ENCODE results near the gene TMEM248. TPM values are rescaled to one million over a fixed set of nuclear protein-coding genes. Genes with fewer than 3 reads are reported as not detected.

Gene TMEM248
- total and polyA plus RNA-seq, 2 donors (not counting 1 experiment from before 2014, with no cell fraction given): 114 to 131 TPM

- TF ChIP-seq CTCF (IDR thresholded peaks at IDR 0.05) (no peak), EZH2 (IDR thresholded peaks at IDR 0.05; ENCODE audit: borderline replicate concordance, insufficient read depth, low read depth, low read length, poor library complexity, severe bottlenecking) (no peak)
- Mint-ChIP-seq H3K4me3 (no peak overlapping the region), H3K27ac (no peak overlapping the region), H3K9me3 (ENCODE audit: insufficient read depth) (no peaks in the 10 kb centered on the region), H3K4me1 (no peaks in the 10 kb centered on the region), H3K27me3 (no peaks in the 10 kb centered on the region)
- Histone ChIP-seq H3K9ac (ENCODE audit: low read length) (no peak overlapping the region), H3K36me3 (replicated peaks in 1 of 2; ENCODE audit: control extremely low read depth in 1 of 2, control insufficient read depth in 1 of 2, extremely low read depth in 1 of 2, insufficient read depth in 2 of 2, low read length in 1 of 2) (peaks cover 0 to 44% of the 10 kb centered on the region in 2 experiments), H3K4me2 (replicated peaks; ENCODE audit: low read depth, low read length, poor library complexity, severe bottlenecking) (no peak overlapping the region), H4K20me1 (ENCODE audit: control insufficient read depth, insufficient read depth, low read length, poor library complexity, severe bottlenecking) (no peaks in the 10 kb centered on the region), H2AFZ (ENCODE audit: insufficient read depth, low read depth, low read length, poor library complexity, severe bottlenecking) (no peak overlapping the region), H3K9me3 (ENCODE audit: control extremely low read depth in 1 of 3, control insufficient read depth in 2 of 3, insufficient read depth in 1 of 3, low read length in 2 of 3) (no peaks in the 10 kb centered on the region), H3K27ac (ENCODE audit: low read length in 2 of 2) (no peak overlapping the region), H3K27me3 (replicated peaks in 1 of 4; ENCODE audit: control extremely low read depth in 1 of 4, control insufficient read depth in 3 of 4, insufficient read depth in 4 of 4, low read length in 3 of 4) (no peaks in the 10 kb centered on the region), H3K4me3 (ENCODE audit: control extremely low read depth in 1 of 5, extremely low read depth in 1 of 5, insufficient read depth in 1 of 5, low read depth in 2 of 5, low read length in 4 of 5) (no peak overlapping the region), H3K4me1 (ENCODE audit: control insufficient read depth in 2 of 2, insufficient read depth in 2 of 2, low read length in 2 of 2) (no peaks in the 10 kb centered on the region), H3K79me2 (ENCODE audit: control insufficient read depth, insufficient read depth, low read length) (no peaks in the 10 kb centered on the region)
- CTCF ChIA-PET: interaction anchor here (0.6 kb wide), 1 partner anchor 349 kb away, joined by 4 read pairs; no protein-coding TSS in a partner anchor
- WGBS (ENCODE audit: insufficient coverage): 100% methylated on average over 4 of the region's 4 CpGs
- intact Hi-C loops (cut with micrococcal nuclease): no loop called here
- DNase-seq: no peak
- POLR2A ChIA-PET: no interaction called here
- ATAC-seq (ENCODE audit: low read depth): no peak
These were observed 39.2 kb downstream of the TMEM248 start for GRCh38 chr7:66960192-66960591.

GRCh38 chr7:66961096-66961495, 40.1 kb downstream of the TMEM248 start:
- Mint-ChIP-seq H3K4me3 (no peak overlapping the region), H3K27me3 (no peaks in the 10 kb centered on the region), H3K27ac (no peak overlapping the region), H3K4me1 (no peaks in the 10 kb centered on the region), H3K9me3 (ENCODE audit: insufficient read depth) (no peaks in the 10 kb centered on the region)
- CTCF ChIA-PET: no interaction called here
- no peaks in the 10 kb centered on the region for H3K9me3 ChIP-seq (ENCODE audit: control extremely low read depth in 1 of 3, control insufficient read depth in 2 of 3, insufficient read depth in 1 of 3, low read length in 2 of 3)
- no peaks in the 10 kb centered on the region for H3K79me2 ChIP-seq (ENCODE audit: control insufficient read depth, insufficient read depth, low read length)
- no peak overlapping the region for H2AFZ ChIP-seq (ENCODE audit: insufficient read depth, low read depth, low read length, poor library complexity, severe bottlenecking)
- no peaks in the 10 kb centered on the region for H4K20me1 ChIP-seq (ENCODE audit: control insufficient read depth, insufficient read depth, low read length, poor library complexity, severe bottlenecking)
- intact Hi-C loops (cut with micrococcal nuclease): no loop called here
- DNase-seq: no peak
- no peak for ATAC-seq (ENCODE audit: low read depth)
- POLR2A ChIA-PET: no interaction called here
- TF ChIP-seq EZH2 (IDR thresholded peaks at IDR 0.05; ENCODE audit: borderline replicate concordance, insufficient read depth, low read depth, low read length, poor library complexity, severe bottlenecking) (no peak), CTCF (IDR thresholded peaks at IDR 0.05) (no peak)
- 100% methylated on average over 5 of the region's 5 CpGs for WGBS (ENCODE audit: insufficient coverage)
- peaks cover 0 to 35% of the 10 kb centered on the region in 2 experiments for H3K36me3 ChIP-seq (replicated peaks in 1 of 2; ENCODE audit: control extremely low read depth in 1 of 2, control insufficient read depth in 1 of 2, extremely low read depth in 1 of 2, insufficient read depth in 2 of 2, low read length in 1 of 2)
- H3K27ac ChIP-seq (ENCODE audit: low read length in 2 of 2): no peak overlapping the region
- no peak overlapping the region for H3K4me2 ChIP-seq (replicated peaks; ENCODE audit: low read depth, low read length, poor library complexity, severe bottlenecking)
- no peak overlapping the region for H3K4me3 ChIP-seq (ENCODE audit: control extremely low read depth in 1 of 5, extremely low read depth in 1 of 5, insufficient read depth in 1 of 5, low read depth in 2 of 5, low read length in 4 of 5)
- H3K4me1 ChIP-seq (ENCODE audit: control insufficient read depth in 2 of 2, insufficient read depth in 2 of 2, low read length in 2 of 2): no peaks in the 10 kb centered on the region
- no peaks in the 10 kb centered on the region for H3K27me3 ChIP-seq (replicated peaks in 1 of 4; ENCODE audit: control extremely low read depth in 1 of 4, control insufficient read depth in 3 of 4, insufficient read depth in 4 of 4, low read length in 3 of 4)
- H3K9ac ChIP-seq (ENCODE audit: low read length): no peak overlapping the region

Measured in B cell (primary cell).